ENCODE data around the gene NSG1. TPM values are rescaled to one million over a fixed set of nuclear protein-coding genes. Genes with fewer than 3 reads are reported as not detected.

The NSG1 gene
- total RNA-seq, 6 donors from 2014 or later = 0.29 to 3.8 (median 1.3) TPM; not detected in 1

- Histone ChIP-seq H3K36me3 (no peaks in the 10 kb centered on the region), H3K27me3 (no peaks in the 10 kb centered on the region), H3K4me1 (no peaks in the 10 kb centered on the region), H3K9me3 (no peaks in the 10 kb centered on the region), H3K27ac (no peak overlapping the region), H3K4me3 (no peak overlapping the region)
- no peak for TF ChIP-seq POLR2AphosphoS5 (IDR thresholded peaks at IDR 0.05)
- no peak for TF ChIP-seq EP300 (IDR thresholded peaks at IDR 0.05)
- no peak for TF ChIP-seq CTCF (IDR thresholded peaks at IDR 0.05)
- TF ChIP-seq POLR2A (IDR thresholded peaks at IDR 0.05) = no peak
- peak in 1 of 2 donors; percentile 37 for ATAC-seq (ENCODE audit: low FRiP score in 2 of 2)
- DNase-seq = no peak
- 84 to 87% methylated on average over 23 of the region's 23 CpGs for WGBS, 2 donors
These were observed 9.0 kb upstream of the NSG1 start for GRCh38 chr4:4377732-4378460.

- Histone ChIP-seq H3K9me3 (no peaks in the 10 kb centered on the region), H3K27ac (no peak overlapping the region), H3K36me3 (no peaks in the 10 kb centered on the region), H3K4me3 (no peak overlapping the region), H3K4me1 (no peaks in the 10 kb centered on the region), H3K27me3 (peaks cover 0 to 4% (median 0%) of the 10 kb centered on the region in 4 donors)
- no peak for ATAC-seq (ENCODE audit: low FRiP score in 2 of 2)
- TF ChIP-seq CTCF (IDR thresholded peaks at IDR 0.05) (no peak), EP300 (IDR thresholded peaks at IDR 0.05) (no peak), POLR2A (IDR thresholded peaks at IDR 0.05) (no peak), POLR2AphosphoS5 (IDR thresholded peaks at IDR 0.05) (no peak)
- 50 to 55% methylated on average over 6 of the region's 6 CpGs for WGBS, 2 donors
- no peak for DNase-seq
These were observed 7.3 kb upstream of the NSG1 start for GRCh38 chr4:4379540-4380087.

GRCh38 chr4:4383085-4383484 lies 3.8 kb upstream of the NSG1 start:
- peaks cover 0 to 32% (median 13%) of the 10 kb centered on the region in 4 donors for H3K27me3 ChIP-seq

GRCh38 chr4:4384837-4385236 lies 2.1 kb upstream of the NSG1 start:
- H3K27me3 ChIP-seq = peaks cover 0 to 41% (median 16%) of the 10 kb centered on the region in 4 donors
- no peak overlapping the region for H3K4me3 ChIP-seq
- H3K27ac ChIP-seq = no peak overlapping the region
- no peaks in the 10 kb centered on the region for H3K36me3 ChIP-seq
- H3K4me1 ChIP-seq = peaks cover 25 to 35% (median 27%) of the 10 kb centered on the region in 4 donors
- TF ChIP-seq EP300 (IDR thresholded peaks at IDR 0.05) (no peak), POLR2A (IDR thresholded peaks at IDR 0.05) (no peak), CTCF (IDR thresholded peaks at IDR 0.05) (no peak), POLR2AphosphoS5 (IDR thresholded peaks at IDR 0.05) (no peak)
- ATAC-seq (ENCODE audit: low FRiP score in 2 of 2) = no peak
- no peaks in the 10 kb centered on the region for H3K9me3 ChIP-seq
- DNase-seq = no peak
- 53 to 81% methylated on average over 3 to 5 of the region's 5 CpGs for WGBS, 2 donors

More at GRCh38 chr4:4383085-4383484, 3.8 kb upstream of the NSG1 start:
- ATAC-seq (ENCODE audit: low FRiP score in 2 of 2) (no peak), DNase-seq (no peak)
- TF ChIP-seq CTCF (IDR thresholded peaks at IDR 0.05) (no peak), POLR2AphosphoS5 (IDR thresholded peaks at IDR 0.05) (no peak), EP300 (IDR thresholded peaks at IDR 0.05) (no peak), POLR2A (IDR thresholded peaks at IDR 0.05) (no peak)
- no peak overlapping the region for H3K27ac ChIP-seq
- H3K4me1 ChIP-seq = peaks cover 20 to 27% (median 23%) of the 10 kb centered on the region in 4 donors
- no peak overlapping the region for H3K4me3 ChIP-seq
- H3K36me3 ChIP-seq = no peaks in the 10 kb centered on the region
- H3K9me3 ChIP-seq = no peaks in the 10 kb centered on the region
- 67 to 80% methylated on average over 3 of the region's 3 CpGs for WGBS, 2 donors

All from upper lobe of left lung (tissue), 6 donors.